Fibroblast of skin of scalp (primary cell): ENCODE data around the gene CPNE2.
A peak's percentile ranks its signal among the peaks of the same experiment; 100 is the strongest.
"Not testable (repeated sequence)": the region's sequence is repeated elsewhere in the genome, so short reads cannot be mapped to it uniquely, and the experiment has no call there.

Experiments
- DNase-seq: peaks from one replicate; pipeline ENCODE4 v3.0.0-alpha.2; 2013

CPNE2 gene

GRCh38 chr16:57175896-57176295, 83.5 kb downstream of the CPNE2 start:
- no peak for DNase-seq

DNA sequence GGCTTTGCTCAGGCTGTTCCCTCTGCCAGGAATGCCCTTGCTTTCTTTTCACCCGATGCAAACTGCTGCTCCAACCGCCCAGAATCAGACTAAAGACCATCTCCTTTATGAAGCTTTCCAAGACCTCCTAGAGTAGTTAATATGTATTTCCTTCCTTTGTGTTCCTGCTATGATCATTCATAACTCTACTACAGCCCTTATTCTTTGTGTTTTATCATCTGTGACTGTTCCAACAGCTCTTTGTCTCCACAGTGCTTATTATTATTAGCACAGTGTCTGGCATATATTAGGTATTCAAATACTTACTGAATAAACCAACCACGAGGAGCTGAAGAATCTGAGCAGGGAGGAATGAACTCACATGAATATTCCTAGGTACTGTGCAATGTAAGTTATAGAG, 85.8 kb downstream of the CPNE2 start:
- no peak for DNase-seq

- no peak for DNase-seq
These were observed 86.4 kb downstream of the CPNE2 start for GRCh38 chr16:57178793-57179212.

GRCh38 chr16:57179215-57179828, 86.9 kb downstream of the CPNE2 start:
- no peak for DNase-seq

DNA sequence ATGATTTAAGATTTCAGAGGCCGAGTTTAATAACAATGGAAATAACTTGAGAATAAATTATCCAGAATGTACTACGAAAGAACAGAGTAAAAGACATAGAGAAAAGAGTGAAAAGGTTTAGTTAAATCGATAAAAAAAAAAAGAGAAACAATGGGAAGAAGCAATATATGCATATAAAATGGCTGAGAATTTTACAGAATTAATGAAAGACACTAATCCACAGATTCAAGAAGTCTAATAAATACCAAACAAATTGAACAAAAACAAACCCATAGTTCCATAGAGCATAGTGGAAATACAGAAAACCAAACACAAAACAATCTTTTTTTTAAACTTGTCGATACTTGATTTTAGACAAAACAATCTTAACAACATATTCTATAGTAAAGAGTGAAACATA, 91.7 kb downstream of the CPNE2 start:
- DNase-seq: no peak

- no peak for DNase-seq
These were observed 92.6 kb downstream of the CPNE2 start for GRCh38 chr16:57184887-57185445.

GRCh38 chr16:57185446-57185944, 93.1 kb downstream of the CPNE2 start:
- DNase-seq: peak; percentile 59

DNA sequence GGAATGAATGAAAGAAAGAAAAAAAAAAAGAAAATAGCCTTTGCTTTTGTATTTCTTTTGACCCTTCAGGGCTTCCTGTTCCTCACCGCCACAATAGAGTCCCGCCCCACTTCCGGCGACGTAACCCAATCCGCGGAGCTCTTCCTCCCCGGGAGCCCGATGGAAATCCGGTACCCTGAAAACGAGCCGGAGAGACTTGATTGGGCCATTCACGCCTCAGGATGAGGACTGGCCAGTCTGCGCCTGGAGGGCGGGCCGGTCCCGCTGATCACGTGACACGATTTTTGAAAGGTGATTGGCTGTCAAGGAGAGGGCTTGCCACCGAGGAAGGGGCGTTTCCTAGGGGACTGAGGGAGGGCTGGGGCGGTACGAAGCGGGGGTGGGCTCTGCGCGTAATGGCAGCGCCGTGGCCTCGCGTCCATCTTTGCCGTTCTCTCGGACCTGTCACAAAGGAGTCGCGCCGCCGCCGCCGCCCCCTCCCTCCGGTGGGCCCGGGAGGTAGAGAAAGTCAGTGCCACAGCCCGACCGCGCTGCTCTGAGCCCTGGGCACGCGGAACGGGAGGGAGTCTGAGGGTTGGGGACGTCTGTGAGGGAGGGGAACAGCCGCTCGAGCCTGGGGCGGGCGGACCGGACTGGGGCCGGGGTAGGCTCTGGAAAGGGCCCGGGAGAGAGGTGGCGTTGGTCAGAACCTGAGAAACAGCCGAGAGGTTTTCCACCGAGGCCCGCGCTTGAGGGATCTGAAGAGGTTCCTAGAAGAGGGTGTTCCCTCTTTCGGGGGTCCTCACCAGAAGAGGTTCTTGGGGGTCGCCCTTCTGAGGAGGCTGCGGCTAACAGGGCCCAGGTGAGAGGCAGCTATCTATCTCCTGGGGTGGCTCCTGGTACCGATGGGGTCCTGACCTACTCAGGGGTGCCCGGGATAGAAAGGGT, 93.8 kb downstream of the CPNE2 start, which contains the start of the genes PSME3IP1 and RSPRY1:
PSME3IP1 (minus strand) TSS at position 95 of the 927 bp plus-strand sequence. CDS start 12,185 bp downstream, outside the sequence.
RSPRY1 (plus strand) TSS at position 385 of the 927 bp plus-strand sequence. CDS start 18,330 bp downstream, outside the sequence.
- DNase-seq: peak; percentile 100

DNA sequence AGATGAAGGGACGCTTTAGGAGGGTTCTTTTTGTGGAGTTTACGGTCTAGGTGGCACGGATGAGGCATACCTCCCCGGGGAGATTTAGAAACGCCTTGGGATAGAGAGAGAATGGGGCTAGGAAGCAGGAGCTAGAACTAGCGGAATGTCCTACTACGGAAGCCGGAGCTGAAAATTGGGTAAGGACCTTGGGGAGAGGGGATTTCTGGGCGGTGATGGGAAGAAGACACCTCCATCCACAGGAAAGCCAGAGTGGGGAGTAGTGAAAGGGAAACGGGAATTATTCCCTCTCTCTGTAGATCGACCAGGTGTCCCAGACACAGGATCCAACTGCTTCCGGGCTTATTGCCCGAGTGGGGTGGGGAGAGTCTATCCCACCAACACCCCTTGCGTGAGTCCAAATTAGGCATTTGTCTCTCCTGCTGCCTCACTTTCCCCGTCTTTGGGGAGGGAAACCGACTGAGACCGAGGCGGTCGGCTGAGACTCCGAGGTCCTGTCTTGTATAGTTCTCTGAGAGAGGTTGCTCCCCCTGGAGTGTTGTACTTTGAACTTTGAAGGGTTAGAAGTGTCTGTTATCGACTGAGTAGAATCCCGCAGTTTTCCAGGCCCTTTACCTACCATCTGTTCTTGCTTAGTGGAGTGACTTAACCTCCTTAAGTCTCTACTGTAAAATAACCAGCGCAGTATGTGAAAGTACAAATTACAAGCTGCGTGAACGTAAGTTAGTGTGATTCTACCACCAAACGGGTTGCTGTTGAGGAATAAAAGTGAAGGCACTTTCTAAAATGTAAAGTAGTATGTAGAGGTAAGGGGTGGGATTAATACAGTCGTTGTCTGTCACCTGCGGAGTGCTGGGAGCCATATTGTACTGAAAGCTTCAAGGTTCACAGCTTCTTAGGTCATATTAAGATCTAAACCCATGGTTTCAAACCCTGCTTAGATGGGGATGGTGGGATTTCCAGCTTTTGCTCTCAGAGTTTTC, 94.8 kb downstream of the CPNE2 start:
- DNase-seq: peak; percentile 27

GRCh38 chr16:57187902-57188710, 95.7 kb downstream of the CPNE2 start:
- DNase-seq: not testable (repeated sequence)

GRCh38 chr16:57188711-57189002, 96.3 kb downstream of the CPNE2 start:
- DNase-seq: no peak

DNA sequence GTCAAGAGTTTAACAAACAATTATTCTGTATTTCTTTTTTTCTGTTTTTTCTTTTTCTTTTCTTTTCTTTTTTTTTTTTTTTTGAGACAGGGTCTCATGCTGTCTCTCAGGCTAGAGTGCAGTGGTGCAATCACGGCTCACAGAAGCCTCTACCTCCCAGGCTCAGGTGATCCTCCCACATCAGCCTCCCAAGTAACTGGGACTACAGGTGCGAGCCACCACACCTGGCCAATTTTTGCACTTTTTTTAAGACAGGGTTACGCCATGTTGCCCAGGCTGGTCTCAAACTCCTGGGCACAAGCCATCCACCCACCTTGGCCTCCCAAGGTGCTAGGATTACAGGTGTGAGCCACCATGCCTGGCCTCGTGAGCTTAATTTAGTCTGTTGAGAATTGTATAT, 97.1 kb downstream of the CPNE2 start:
- not testable (repeated sequence) for DNase-seq

DNA sequence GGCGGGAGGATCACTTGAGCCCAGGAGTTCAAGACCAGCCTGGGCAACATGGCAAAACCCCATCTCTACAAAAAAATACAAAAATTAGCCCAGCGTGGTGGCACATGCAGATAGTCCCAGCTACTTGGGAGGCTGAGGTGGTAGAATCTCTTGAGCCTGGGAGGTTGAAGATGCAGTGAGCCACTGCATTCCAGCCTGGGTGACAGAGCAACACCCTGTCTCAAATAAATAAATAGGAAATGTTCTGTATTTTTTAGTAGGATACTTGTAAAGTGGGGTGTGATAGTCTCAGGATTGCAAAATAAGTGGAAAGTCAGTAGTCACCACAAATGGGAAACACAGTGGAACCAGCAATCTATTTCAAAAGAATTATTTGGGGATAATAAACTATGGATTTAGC, 97.8 kb downstream of the CPNE2 start:
- DNase-seq: no peak

GRCh38 chr16:57191056-57191571, 98.7 kb downstream of the CPNE2 start:
- DNase-seq: peak; percentile 34

GRCh38 chr16:57192146-57192545, 99.8 kb downstream of the CPNE2 start:
- DNase-seq: peak; percentile 62

GRCh38 chr16:57192720-57193486, 100.5 kb downstream of the CPNE2 start:
- peak; percentile 20 for DNase-seq

DNA sequence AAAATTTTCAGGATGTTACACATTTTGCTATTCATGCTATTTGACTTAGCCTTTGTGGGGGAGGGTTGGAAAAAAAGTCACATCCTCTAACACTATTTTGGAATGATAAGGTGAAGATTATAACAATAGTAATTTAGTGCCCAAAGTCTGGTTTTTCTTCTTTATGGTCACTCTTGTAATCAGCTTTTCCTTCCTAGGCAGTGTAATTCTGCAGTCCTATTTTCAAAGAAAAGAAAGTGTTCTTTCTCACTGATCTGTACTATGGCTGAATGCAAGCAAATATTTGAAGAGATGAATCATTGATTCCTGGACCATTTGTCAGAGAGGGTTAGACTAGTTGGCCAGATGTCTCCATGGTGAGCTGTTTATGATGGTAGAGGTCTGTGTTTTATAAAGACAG, 102.1 kb downstream of the CPNE2 start:
- peak; percentile 92 for DNase-seq

DNA sequence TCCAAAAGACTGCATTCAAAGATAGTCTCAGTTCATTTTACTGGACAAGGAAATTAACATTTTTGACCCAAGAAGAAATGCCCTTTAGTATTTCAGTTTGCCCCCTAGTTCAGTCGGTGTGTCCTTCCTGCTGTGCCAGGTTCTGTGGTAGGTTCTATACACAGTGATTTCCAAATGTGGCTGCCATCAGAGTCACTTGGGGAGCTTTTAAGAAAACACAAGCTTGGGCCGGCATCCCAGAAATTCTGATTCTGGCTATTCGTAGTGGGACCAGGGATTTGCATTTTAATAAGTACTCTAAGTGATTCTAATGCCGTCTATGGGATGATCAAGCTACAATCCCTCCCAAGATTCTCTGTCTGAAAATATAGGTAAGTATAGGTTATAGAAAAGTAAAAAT, 103.9 kb downstream of the CPNE2 start:
- no peak for DNase-seq

DNA sequence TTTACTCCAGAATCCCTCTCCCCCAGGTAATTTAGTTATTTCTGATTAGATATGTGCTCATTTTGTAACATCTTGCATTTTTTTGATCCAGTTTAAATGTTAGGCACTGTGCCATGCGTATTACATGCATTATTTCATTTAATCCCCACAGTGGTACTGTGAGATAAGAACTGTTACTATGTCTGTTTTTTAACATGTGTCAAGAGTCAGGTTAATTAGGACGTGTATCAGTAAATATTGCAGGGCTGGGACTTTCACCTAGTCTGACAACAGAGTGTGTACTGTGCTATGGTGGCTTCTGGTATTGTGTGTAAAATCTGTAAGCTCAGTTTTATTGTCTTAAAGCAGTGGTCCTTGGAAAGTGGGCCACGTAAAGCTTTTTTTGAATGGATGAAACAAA, 104.4 kb downstream of the CPNE2 start:
- DNase-seq: no peak
